Mononuclear cell (primary cell): Measurements from ENCODE around the gene UBE4A. TPM values are rescaled to one million over a fixed set of nuclear protein-coding genes. Genes with fewer than 3 reads are reported as not detected.

Experiments used
- total RNA-seq: library from RNA; depleted of rRNA; stranded (reverse); fragments of >200 nt; gene quantifications from one replicate; pipeline ENCODE4 v1.2.3, GENCODE V29; 2012

The UBE4A gene
- total RNA-seq, 1 donor: 50.5 TPM

Other genes with a start within 250 kb of the UBE4A start
- gene SCN4B, start 206.8 kb upstream of the UBE4A start, total RNA-seq: 0.10 TPM
- gene SCN2B, start 183.0 kb upstream of the UBE4A start, total RNA-seq: not detected
- 90.4 TPM for gene JAML, start 134.6 kb upstream of the UBE4A start, total RNA-seq
- gene MPZL3, start 107.2 kb upstream of the UBE4A start, total RNA-seq: 16.7 TPM
- 1.5 TPM for gene MPZL2, start 95.3 kb upstream of the UBE4A start, total RNA-seq
- gene CD3E, start 54.9 kb upstream of the UBE4A start, total RNA-seq: 136 TPM
- 122 TPM for gene CD3D, start 16.9 kb upstream of the UBE4A start, total RNA-seq
- 49.7 TPM for gene CD3G, start 15.3 kb upstream of the UBE4A start, total RNA-seq
- gene ATP5MG, start 42.0 kb downstream of the UBE4A start, total RNA-seq: 50.8 TPM
- 126 TPM for gene KMT2A, start 76.9 kb downstream of the UBE4A start, total RNA-seq
- gene TTC36, start 167.9 kb downstream of the UBE4A start, total RNA-seq: not detected
- 8.9 TPM for gene TMEM25, start 171.6 kb downstream of the UBE4A start, total RNA-seq
- gene IFT46, start 206.3 kb downstream of the UBE4A start, total RNA-seq: 10.1 TPM
- gene ARCN1, start 212.8 kb downstream of the UBE4A start, total RNA-seq: 109 TPM
- gene PHLDB1, start 248.0 kb downstream of the UBE4A start, total RNA-seq: 0.63 TPM